GM21381 (cell line): ENCODE measurements around the gene LRRC42.

Experiments
- ATAC-seq: cut with Tn5 transposase; IDR thresholded peaks from one replicate; pipeline ENCODE4 v1.9.1; 2021; ENCODE audit warnings: mild to moderate bottlenecking, moderate library complexity; ENCODE audit not compliant: unreplicated experiment

Gene LRRC42

GRCh38 chr1:53938136-53938830 is 7.9 kb upstream of the LRRC42 start:
- ATAC-seq, result no peak

GRCh38 chr1:53942127-53942957 is 3.8 kb upstream of the LRRC42 start:
- ATAC-seq, result no peak

DNA sequence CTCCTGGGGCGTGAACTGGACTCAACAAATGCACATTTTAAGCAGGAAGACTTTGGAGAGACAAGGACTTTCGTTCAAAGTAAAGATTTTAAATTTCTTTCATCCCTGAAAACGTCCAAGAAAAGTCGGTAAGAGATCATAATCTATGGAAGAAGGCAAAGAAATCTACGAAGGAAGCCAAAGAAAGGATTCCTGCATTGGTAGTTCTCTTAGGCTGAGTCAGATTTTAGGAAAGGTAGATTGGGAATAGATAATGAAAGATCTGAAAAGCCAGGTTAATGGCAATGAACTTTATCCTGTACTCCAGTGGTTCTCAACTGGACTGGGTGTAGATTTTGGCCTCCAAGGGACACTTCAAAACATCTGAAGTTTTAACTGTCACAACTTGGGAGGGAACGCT is 3.1 kb upstream of the LRRC42 start:
- ATAC-seq, result no peak

GRCh38 chr1:53943490-53944043 is 2.6 kb upstream of the LRRC42 start:
- no peak for ATAC-seq

DNA sequence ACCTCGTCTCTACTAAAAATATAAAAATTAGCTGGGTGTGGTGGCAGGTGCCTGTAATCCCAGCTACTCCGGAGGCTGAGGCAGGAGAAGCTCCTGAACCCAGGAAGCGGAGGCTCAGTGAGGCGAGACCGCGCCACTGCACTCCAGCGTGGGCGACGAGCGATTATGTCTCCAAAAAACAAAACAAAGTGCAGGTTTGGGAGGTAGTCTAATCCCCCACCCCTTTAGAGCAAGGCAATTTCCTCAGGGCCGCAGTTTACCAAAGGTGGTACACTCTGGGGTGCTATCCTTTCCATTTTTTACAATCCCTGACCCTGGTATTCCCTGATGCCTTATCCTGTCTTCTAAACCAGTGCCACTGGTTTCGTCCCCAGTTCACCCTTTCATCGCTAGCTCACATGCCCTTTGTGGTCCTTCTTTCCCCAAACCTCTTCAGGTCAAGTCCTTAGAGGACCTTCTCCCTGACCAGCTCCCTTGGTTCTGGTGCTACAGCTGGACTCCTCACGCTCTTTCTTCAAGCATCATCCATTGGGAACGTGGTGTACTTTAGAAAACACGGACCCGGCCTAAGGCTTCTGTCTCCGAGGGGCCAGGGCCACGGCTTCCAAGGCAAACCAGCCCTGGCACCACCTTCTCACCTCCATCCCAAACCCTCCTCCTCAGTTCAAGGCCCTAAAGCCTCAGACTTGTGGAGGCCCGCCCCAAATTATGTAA is 1.5 kb upstream of the LRRC42 start:
- no peak for ATAC-seq

DNA sequence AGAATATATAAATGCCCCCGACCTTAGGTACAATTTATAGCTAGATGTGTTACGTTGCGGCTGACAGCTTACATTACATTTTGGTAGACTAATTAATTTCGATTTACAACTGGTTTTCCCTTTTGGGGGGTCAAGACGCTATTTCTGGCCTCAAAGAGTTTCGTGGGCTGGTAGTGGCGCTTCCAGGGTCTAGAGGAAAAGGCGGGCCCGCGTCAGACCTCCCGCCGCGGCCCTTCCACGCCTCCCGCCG is 1.0 kb upstream of the LRRC42 start:
- no peak for ATAC-seq

GRCh38 chr1:53945433-53946251 is 508 bp upstream of the LRRC42 start, which contains the start of gene IFT25:
TSS of gene IFT25 (minus strand) at chr1:53945699. CDS start at chr1:53940082, 5,617 bp downstream.
- ATAC-seq, result peak; percentile 63

- ATAC-seq, result no peak
Measured at GRCh38 chr1:53947172-53947907, 1.2 kb downstream of the LRRC42 start.

GRCh38 chr1:53948291-53948690 is 2.1 kb downstream of the LRRC42 start:
- no peak for ATAC-seq

DNA sequence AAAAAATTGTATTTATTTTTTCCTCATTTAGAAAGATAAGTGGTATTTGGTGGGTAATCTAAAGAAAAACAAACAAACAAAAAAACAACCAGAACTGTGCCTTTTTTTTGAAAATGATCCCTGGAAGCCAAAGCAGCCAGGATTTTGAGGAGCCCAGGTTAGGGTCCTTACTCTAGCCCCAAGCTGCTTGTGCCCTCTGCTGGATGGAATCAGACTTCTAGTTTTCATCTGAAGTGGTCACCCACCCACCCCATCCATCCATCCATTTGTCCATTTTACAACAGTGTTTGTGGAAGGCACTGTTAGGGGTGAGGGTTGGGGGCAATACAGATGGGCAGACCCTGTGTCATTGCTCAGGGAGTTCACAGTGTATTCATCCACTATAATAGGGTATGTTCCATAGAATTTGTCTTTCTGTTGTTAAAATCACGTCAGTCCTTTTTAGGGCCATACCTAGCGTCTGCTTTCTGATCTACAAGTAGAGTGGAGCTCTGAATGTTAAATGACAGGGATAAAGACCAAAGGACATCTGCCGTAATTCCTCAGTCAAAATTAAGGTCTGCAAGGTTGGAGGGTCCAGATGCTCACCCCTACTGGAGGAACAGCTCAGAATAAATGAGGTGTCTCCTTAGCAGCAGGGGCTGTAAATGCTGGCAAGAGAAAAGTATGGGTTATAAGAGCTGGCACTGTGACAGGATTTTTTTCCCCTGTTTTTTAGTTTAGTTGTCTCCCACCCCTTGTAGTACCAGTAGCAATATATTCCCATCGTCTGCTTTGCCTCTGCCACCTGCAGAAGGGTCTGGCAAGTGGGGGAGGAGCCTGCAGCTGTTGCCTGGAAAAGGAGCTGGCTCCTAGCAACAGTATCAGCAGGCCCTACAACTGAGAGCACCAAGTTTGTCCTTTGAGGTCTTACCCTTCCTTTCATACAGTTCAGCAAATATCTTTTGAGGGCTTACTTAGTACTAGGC is 3.2 kb downstream of the LRRC42 start:
- no peak for ATAC-seq

- no peak for ATAC-seq
Measured at GRCh38 chr1:53951697-53952096, 5.5 kb downstream of the LRRC42 start.

GRCh38 chr1:53954128-53954527 is 8.0 kb downstream of the LRRC42 start:
- ATAC-seq, result no peak

DNA sequence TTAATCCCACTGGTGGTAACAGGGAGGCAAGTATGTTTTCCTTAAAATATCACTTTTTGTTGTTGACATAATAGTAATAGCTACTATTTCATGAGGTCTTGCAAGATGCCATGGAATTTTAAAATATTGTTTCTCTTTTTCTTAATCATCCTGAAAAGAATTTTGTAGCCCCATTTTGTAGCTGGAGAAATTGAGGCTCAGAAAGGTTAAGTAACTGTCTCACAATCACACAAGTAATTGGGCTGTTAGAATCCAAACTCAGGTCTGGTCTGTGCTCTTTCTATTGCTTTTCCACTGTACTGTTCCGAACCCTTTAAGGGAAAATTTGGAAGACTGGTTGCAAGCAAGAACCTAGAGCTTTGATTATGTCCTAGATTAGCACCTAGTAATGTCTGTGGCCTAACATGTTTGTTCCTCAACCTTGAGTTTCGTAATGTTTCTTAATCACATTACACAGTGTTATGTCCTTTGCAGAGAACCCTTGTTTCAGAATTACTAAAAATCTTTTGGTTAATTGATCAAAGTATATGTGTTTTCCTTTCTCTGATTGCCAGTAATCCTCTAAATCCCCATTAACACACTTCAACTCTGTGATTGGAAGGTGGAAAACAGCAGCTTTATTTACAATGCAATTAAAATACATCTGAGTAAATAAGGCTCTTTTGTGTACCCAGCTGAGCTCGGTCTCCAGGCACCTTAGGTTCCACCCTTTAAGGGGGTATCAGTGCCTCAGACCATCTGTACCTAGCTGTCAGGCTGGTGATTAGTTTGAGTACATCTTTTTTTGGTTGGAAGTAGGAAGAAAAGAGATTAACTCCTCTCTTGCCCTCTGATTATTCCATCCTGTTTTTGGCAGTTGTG is 10.4 kb downstream of the LRRC42 start:
- ATAC-seq, result no peak

GRCh38 chr1:53957194-53957818 is 11.2 kb downstream of the LRRC42 start:
- ATAC-seq, result no peak

GRCh38 chr1:53959664-53960250 is 13.6 kb downstream of the LRRC42 start:
- no peak for ATAC-seq

DNA sequence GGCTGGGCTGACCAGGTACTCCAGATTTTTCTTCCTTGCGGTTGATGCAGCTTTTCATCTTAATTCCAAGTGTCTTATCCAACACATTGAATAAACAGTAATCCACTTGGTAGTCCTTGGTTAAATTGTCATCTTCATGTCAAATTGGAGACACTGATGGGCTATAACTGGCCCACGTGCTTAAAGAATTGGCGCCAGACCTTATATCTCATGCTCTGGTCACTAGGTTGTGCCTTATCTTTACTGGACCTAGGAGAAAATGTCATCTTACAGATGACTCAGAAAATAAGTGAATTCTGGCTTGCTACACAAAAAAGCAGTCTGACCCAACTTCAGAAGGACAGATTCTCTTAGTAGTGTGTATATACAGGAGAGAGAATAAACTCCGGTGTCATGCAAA is 16.2 kb downstream of the LRRC42 start:
- no peak for ATAC-seq

DNA sequence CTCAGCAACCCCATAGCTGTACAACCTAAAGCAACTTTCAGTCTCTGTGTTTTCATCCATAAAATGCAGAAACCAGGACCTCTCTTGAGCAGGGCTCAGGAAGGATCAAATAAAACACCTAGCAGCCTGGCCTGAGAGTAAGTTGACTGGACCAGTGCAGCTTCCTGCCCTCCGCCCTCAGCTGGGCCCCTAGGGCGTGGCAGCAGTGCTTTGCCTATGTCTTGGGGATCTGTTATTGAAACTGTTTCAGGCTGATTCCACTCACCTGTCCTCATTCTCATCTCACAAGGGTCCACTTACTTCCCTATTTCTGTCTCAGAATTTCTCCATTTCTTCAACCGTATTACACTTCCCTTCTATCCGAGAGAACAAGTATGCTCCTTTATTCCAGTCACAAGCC is 17.3 kb downstream of the LRRC42 start:
- no peak for ATAC-seq
